K562 (cell line): ENCODE data around the gene MMP24. TPM values are rescaled to one million over a fixed set of nuclear protein-coding genes. Genes with fewer than 3 reads are reported as not detected.

Source experiments
- BCOR ChIP-seq: fragments of 450-650 bp; IDR thresholded peaks from 2 replicates; pipeline ENCODE4 v1.6.1; 2016
- CBFA2T3 ChIP-seq: fragments of 450-650 bp; IDR thresholded peaks from 2 replicates; pipeline ENCODE4 v1.6.1; 2017
- EGR1 ChIP-seq: fragments of 450-650 bp; conservative IDR thresholded peaks from 2 replicates; pipeline ENCODE4 v1.6.1; 2017; ENCODE audit warnings: mild to moderate bottlenecking
- GATAD2B ChIP-seq: fragments of 450-650 bp; IDR thresholded peaks from 2 replicates; pipeline ENCODE4 v1.6.1; 2017; ENCODE audit warnings: mild to moderate bottlenecking, borderline replicate concordance
- KLF16 ChIP-seq: IDR thresholded peaks from 2 replicates; pipeline ENCODE4 v1.6.1; 2016; ENCODE audit warnings: antibody characterized with exemption
- SMARCA4 ChIP-seq: fragments of 450-650 bp; IDR thresholded peaks from 2 replicates; pipeline ENCODE4 v1.6.1; 2016
- TEAD4 ChIP-seq, 2 experiments: sonication (generic) in 1 of 2; formaldehyde crosslinking in 1 of 2; IDR thresholded peaks; 2 replicates each; pipeline versions ENCODE4 v1.6.1 to v1.8.0; 2012 to 2022; ENCODE audit warnings: borderline replicate concordance in 1 of 2, inconsistent platforms in 1 of 2, low read length in 1 of 2, mild to moderate bottlenecking in 1 of 2, missing genetic modification reagents in 1 of 2
- ZNF707 ChIP-seq: fragments of 250-450 bp; sonication (Bioruptor Pico); conservative IDR thresholded peaks from 2 replicates; pipeline ENCODE4 v1.8.0; 2022; ENCODE audit warnings: inconsistent platforms, mild to moderate bottlenecking, moderate library complexity
- polyA plus RNA-seq, 8 experiments: library from polyadenylated mRNA; depleted of rRNA in 4 of 8; stranded (reverse) in 5 of 8; unstranded in 3 of 8; fragments of >200 nt; fragmentation: Nextera tagmentation in 2 of 8; fragmentation: Illumina TruSeq in 1 of 8; extraction: Ambion mirVana in 2 of 8; extraction: Trizol in 1 of 8; gene quantifications; 2 replicates each; pipeline versions ENCODE4 v1.2.1 to v1.2.3, GENCODE V29; 2011 to 2014; ENCODE audit warnings: inconsistent platforms in 1 of 8, missing spikeins in 1 of 8
- total RNA-seq, 7 experiments: library from RNA; depleted of rRNA in 6 of 7; stranded (reverse); fragments of >200 nt in 6 of 7; fragmentation: Illumina TruSeq in 2 of 7; extraction: Trizol in 2 of 7; gene quantifications; 2 replicates each; pipeline versions ENCODE4 v1.2.1 to v1.2.3, GENCODE V29; 2011 to 2021; ENCODE audit warnings: low replicate concordance in 1 of 7
- TF ChIP-seq, protein P1 (sequence below): fragments of 450-650 bp; IDR thresholded peaks from 2 replicates; pipeline ENCODE4 v1.6.1; 2016; ENCODE audit warnings: mild to moderate bottlenecking, moderate library complexity
- TF ChIP-seq, protein P2 (sequence below), 2 experiments: fragments of 150-350 bp in 1 of 2; IDR thresholded peaks; 2 replicates each; pipeline ENCODE4 v1.6.1; 2012 to 2016; ENCODE audit warnings: low read depth in 2 of 2, low read length in 2 of 2, mild to moderate bottlenecking in 1 of 2, moderate library complexity in 1 of 2

MMP24 gene
- total and polyA plus RNA-seq, 9 of the 15 experiments (the other 6 are each of a cell fraction or from before 2014, with no cell fraction given), result 0.03 to 0.07 (median 0.03) TPM; not detected in 6

GRCh38 chr20:35192118-35192872 is 34.2 kb upstream of the MMP24 start (continued):
- TF ChIP-seq, protein P1, sequence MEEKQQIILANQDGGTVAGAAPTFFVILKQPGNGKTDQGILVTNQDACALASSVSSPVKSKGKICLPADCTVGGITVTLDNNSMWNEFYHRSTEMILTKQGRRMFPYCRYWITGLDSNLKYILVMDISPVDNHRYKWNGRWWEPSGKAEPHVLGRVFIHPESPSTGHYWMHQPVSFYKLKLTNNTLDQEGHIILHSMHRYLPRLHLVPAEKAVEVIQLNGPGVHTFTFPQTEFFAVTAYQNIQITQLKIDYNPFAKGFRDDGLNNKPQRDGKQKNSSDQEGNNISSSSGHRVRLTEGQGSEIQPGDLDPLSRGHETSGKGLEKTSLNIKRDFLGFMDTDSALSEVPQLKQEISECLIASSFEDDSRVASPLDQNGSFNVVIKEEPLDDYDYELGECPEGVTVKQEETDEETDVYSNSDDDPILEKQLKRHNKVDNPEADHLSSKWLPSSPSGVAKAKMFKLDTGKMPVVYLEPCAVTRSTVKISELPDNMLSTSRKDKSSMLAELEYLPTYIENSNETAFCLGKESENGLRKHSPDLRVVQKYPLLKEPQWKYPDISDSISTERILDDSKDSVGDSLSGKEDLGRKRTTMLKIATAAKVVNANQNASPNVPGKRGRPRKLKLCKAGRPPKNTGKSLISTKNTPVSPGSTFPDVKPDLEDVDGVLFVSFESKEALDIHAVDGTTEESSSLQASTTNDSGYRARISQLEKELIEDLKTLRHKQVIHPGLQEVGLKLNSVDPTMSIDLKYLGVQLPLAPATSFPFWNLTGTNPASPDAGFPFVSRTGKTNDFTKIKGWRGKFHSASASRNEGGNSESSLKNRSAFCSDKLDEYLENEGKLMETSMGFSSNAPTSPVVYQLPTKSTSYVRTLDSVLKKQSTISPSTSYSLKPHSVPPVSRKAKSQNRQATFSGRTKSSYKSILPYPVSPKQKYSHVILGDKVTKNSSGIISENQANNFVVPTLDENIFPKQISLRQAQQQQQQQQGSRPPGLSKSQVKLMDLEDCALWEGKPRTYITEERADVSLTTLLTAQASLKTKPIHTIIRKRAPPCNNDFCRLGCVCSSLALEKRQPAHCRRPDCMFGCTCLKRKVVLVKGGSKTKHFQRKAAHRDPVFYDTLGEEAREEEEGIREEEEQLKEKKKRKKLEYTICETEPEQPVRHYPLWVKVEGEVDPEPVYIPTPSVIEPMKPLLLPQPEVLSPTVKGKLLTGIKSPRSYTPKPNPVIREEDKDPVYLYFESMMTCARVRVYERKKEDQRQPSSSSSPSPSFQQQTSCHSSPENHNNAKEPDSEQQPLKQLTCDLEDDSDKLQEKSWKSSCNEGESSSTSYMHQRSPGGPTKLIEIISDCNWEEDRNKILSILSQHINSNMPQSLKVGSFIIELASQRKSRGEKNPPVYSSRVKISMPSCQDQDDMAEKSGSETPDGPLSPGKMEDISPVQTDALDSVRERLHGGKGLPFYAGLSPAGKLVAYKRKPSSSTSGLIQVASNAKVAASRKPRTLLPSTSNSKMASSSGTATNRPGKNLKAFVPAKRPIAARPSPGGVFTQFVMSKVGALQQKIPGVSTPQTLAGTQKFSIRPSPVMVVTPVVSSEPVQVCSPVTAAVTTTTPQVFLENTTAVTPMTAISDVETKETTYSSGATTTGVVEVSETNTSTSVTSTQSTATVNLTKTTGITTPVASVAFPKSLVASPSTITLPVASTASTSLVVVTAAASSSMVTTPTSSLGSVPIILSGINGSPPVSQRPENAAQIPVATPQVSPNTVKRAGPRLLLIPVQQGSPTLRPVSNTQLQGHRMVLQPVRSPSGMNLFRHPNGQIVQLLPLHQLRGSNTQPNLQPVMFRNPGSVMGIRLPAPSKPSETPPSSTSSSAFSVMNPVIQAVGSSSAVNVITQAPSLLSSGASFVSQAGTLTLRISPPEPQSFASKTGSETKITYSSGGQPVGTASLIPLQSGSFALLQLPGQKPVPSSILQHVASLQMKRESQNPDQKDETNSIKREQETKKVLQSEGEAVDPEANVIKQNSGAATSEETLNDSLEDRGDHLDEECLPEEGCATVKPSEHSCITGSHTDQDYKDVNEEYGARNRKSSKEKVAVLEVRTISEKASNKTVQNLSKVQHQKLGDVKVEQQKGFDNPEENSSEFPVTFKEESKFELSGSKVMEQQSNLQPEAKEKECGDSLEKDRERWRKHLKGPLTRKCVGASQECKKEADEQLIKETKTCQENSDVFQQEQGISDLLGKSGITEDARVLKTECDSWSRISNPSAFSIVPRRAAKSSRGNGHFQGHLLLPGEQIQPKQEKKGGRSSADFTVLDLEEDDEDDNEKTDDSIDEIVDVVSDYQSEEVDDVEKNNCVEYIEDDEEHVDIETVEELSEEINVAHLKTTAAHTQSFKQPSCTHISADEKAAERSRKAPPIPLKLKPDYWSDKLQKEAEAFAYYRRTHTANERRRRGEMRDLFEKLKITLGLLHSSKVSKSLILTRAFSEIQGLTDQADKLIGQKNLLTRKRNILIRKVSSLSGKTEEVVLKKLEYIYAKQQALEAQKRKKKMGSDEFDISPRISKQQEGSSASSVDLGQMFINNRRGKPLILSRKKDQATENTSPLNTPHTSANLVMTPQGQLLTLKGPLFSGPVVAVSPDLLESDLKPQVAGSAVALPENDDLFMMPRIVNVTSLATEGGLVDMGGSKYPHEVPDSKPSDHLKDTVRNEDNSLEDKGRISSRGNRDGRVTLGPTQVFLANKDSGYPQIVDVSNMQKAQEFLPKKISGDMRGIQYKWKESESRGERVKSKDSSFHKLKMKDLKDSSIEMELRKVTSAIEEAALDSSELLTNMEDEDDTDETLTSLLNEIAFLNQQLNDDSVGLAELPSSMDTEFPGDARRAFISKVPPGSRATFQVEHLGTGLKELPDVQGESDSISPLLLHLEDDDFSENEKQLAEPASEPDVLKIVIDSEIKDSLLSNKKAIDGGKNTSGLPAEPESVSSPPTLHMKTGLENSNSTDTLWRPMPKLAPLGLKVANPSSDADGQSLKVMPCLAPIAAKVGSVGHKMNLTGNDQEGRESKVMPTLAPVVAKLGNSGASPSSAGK, result peak; percentile 65
- TF ChIP-seq SMARCA4 (peak; percentile 47; the same call in 1 of the 2 replicates), BCOR (no peak), TEAD4 (IDR thresholded peaks at IDR 0.05; ENCODE audit: low read length) (peak; percentile 89), TEAD4 (CRISPR knock-in tag; IDR thresholded peaks at IDR 0.05; ENCODE audit: borderline replicate concordance) (no peak), GATAD2B (peak; percentile 53; the same call in 1 of the 2 replicates), KLF16 (peak; percentile 75), ZNF707 (CRISPR knock-in tag) (no peak), EGR1 (no peak), CBFA2T3 (peak; percentile 94)
- TF ChIP-seq, protein P2, sequence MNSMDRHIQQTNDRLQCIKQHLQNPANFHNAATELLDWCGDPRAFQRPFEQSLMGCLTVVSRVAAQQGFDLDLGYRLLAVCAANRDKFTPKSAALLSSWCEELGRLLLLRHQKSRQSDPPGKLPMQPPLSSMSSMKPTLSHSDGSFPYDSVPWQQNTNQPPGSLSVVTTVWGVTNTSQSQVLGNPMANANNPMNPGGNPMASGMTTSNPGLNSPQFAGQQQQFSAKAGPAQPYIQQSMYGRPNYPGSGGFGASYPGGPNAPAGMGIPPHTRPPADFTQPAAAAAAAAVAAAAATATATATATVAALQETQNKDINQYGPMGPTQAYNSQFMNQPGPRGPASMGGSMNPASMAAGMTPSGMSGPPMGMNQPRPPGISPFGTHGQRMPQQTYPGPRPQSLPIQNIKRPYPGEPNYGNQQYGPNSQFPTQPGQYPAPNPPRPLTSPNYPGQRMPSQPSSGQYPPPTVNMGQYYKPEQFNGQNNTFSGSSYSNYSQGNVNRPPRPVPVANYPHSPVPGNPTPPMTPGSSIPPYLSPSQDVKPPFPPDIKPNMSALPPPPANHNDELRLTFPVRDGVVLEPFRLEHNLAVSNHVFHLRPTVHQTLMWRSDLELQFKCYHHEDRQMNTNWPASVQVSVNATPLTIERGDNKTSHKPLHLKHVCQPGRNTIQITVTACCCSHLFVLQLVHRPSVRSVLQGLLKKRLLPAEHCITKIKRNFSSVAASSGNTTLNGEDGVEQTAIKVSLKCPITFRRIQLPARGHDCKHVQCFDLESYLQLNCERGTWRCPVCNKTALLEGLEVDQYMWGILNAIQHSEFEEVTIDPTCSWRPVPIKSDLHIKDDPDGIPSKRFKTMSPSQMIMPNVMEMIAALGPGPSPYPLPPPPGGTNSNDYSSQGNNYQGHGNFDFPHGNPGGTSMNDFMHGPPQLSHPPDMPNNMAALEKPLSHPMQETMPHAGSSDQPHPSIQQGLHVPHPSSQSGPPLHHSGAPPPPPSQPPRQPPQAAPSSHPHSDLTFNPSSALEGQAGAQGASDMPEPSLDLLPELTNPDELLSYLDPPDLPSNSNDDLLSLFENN (IDR thresholded peaks at IDR 0.05; ENCODE audit: low read depth in 2 of 2, low read length in 2 of 2), result peak in 1 of 2 experiments; percentile 45; a peak in 1 of 4 replicates
